NT2/D1 (cell line): ENCODE data around the gene PPM1H.

Experiments used
- SUZ12 ChIP-seq: IDR thresholded peaks from 2 replicates; pipeline ENCODE4 v1.6.1; 2011; ENCODE audit not compliant: insufficient read length, insufficient read depth; ENCODE audit errors: extremely low read depth
- YY1 ChIP-seq: IDR thresholded peaks from 2 replicates; pipeline ENCODE4 v1.6.1; 2011; ENCODE audit not compliant: insufficient read length, insufficient read depth
- ZNF274 ChIP-seq: IDR thresholded peaks from 2 replicates; pipeline ENCODE4 v1.6.1; 2011; ENCODE audit warnings: mild to moderate bottlenecking, low read depth, low read length

DNA sequence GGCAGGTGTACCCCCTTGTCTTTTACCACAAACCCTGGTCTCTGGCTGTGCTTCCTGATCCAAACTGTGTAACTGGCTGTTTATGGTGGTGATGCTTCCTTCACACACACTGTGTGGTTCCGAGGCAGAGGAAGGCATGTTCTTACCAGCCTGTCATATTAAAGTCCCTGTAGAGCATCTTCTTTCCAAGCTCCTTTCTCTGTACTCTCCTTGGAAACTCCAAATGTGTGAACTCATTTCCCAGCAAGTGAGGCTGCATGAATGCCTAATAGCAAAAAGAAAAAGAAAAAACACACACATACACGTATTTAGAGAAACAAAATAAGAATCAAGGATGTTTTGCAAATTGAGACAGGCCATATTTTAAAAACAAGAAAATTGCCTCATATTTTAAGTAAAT is 214.9 kb downstream of the PPM1H start:
- TF ChIP-seq SUZ12 (no peak), YY1 (no peak), ZNF274 (no peak)
